NCI-H128 (cell line): Measurements from ENCODE around the gene TRIP6.
"Not testable (repeated sequence)": the region's sequence is repeated elsewhere in the genome, so short reads cannot be mapped to it uniquely, and the experiment has no call there.

Source experiments
- DNase-seq: peaks from one replicate; lab custom pipeline; 2025; ENCODE audit not compliant: unreplicated experiment; lab: John Stamatoyannopoulos, UW

TRIP6 gene

DNA sequence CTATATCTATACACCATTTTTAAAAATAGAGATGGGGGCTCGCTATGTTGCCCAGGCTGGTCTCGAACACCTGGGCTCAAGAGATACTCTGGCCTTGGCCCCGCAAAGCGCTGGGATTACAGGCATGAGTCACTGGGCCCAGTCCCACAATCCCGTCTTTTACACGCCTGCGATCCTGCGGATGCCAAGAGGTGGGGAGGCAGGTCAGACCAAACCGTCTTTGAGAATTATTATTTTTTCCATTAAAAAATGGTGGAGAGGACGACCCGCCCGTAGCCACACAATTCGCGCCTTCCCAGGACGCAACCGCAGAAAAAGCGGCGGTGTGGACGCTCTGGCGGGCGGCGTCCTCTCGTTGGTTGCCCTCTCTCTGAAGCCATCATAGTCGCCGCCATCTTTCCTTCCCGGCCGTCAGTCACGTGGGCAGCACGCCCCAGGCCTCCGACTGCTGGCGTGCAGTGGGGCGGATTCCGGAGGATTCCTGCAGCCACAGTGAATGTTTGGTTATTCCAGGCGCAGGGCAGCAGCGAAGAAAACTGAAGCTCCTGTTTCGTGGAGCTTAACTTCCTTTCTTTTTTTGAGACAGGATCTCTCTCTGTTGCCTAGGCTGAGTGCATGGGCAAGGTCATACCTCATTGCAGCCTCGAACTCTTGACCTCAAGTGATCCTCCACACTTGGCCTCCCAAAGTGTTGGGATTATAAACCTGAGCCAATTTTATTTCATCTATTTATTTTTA, 29.9 kb upstream of the TRIP6 start:
- no peak for DNase-seq

DNA sequence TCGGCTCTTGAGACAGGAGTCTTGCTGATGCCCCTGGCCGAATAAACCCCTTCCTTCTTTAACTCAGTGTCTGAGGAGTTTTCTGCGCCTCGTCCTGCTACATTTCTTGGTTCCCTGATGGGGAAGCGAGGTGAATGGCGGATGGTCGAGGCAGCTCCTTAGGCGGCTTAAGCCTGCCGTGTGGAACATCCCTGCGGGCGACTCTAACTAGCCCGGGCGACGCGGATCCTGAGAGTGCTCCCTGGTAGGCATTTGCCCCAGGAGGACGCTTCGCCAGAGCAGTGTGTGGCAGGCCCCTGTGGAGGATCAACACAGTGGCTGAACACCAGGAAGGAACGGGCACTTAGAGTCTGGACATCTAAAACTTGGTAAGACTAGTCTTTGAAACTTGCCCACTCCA, 27.8 kb upstream of the TRIP6 start:
- DNase-seq: no peak

DNA sequence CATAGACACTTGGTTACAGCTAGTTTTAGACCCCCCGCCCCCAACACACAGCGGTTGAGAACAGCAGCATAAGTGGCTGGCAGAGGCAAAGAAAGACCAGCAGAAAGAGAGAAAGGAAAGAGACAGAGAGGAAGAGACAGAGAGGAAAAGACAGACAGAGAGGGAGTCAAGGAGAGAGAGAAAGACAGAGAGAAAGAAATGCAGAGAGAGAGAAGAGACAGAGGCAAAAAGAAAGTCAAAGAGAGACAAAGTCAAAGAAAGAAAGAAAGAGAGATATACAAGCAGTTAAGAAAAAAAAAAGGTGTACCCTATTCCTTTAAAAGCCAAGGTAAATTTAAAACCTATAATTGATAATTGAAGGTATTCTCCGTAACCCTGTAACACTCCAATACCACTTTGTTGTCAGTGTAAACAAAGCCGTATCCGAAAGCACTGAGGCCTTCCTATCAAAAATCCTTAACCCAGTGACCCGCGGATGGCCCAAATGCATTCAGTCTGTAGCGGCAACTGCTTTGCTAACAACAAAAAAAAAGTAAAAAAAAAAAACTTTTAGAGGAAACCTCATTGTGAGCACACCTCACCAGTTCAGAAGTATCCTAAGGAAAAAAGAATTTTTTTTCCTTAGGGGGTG, 26.6 kb upstream of the TRIP6 start:
- DNase-seq: no peak

DNA sequence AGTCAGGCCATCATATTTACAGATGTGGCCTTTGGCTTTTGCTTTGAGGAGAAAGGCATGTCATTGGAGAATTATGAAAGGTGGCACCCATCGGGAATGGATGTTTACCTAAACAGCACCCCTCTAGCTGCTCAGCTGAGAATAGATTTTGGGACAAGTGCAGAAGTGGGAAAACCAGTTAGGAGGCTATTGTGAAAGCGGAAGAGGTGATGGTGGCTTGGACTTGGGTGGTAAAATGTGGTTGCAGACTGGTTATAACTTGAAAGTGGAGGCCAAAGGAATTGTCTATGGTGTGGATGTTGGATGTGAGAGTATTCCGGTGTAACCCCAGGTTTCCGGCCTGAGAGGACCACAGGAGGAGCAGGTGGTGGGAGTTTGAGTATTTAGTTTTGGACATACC, 19.8 kb upstream of the TRIP6 start:
- no peak for DNase-seq

DNA sequence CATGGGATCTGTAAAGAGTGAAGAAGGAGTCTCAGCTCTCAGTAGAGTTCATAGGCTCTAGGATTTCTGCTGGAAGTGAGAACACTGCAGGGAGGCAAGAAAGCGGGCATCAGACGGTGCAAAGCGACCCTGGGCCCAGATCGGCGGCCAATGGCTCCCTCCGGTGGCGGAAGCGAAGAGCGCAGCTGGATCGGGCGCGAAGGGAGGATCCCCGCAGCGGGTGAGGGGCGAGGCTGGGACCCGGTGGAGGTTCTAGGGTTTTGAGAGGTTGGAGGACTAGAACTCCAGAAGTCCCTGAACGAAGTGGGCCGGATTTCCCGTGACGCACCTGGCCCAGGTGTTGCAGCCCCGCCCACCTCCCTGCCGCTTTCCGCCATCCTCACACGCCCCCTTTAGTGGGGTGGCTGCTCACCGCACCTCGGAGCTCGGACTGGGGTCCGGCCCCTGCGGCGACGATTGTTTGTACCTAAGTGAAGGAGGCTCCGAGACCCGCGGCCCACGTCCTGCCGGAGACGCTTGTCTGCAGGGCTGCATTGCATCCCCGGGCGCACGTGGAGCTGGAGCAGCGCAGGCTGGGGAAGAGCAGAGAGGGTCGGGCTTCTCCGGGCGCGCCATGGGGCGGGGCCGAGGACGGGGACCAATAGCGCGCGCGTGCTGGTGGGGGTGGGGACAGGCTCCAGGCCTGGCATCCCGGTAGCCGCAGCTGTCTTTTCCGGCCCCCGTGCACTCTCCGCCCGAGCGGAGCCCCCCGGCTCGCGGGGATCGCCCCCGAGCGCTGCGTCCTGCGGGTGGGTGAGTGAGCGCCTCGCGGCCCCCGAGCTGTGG, 14.9 kb upstream of the TRIP6 start, which contains the start of gene SLC12A9:
Gene SLC12A9 (plus strand): TSS at position 666 of the 825 bp plus-strand sequence. CDS start 1,485 bp downstream, outside the sequence.
- DNase-seq: peak; percentile 57

DNA sequence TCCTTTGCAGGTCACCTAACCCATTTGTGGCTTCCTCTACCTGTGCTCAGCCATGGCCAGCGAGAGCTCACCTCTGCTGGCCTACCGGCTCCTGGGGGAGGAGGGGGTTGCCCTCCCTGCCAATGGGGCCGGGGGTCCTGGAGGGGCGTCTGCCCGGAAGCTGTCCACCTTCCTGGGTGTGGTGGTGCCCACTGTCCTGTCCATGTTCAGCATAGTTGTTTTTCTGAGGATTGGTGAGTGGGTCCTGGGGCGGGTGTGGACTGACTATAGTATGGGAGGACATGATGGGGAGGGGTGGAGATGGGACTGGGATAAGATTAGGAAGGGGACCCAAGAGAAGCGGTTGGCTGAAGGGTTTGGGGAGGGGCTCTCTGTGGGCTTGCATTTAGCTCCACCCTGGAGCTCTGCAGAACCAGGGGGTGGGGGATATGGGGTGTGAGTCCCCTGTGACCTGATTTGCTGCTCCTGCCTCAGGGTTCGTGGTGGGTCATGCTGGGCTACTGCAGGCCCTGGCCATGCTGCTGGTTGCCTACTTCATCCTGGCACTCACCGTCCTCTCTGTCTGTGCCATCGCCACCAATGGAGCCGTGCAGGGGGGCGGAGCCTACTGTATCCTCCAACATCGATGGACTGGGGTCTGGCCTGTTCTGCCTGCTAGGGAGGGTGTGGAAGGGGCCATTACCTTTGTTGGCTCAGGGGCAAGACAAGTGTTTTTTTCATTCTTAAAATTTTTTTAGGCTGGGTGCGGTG, 12.9 kb upstream of the TRIP6 start:
- no peak for DNase-seq

DNA sequence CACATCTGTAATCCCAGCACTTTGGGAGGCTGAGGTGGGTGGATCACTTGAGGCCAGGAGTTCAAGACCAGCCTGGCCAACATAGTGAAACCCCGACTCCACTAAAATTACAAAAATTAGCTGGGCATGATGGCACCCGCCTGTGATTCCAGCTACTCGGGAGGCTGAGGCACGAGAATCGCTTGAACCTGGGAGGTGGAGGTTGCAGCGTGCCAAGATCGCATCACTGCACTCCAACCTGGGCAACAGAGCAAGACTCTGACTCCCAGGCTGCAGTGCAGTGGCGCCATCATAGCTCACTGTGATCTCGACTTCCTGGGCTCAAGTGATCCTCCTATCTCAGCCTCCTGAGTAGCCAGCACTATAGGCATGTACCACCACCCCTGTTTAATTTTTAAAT, 12.3 kb upstream of the TRIP6 start:
- not testable (repeated sequence) for DNase-seq

DNA sequence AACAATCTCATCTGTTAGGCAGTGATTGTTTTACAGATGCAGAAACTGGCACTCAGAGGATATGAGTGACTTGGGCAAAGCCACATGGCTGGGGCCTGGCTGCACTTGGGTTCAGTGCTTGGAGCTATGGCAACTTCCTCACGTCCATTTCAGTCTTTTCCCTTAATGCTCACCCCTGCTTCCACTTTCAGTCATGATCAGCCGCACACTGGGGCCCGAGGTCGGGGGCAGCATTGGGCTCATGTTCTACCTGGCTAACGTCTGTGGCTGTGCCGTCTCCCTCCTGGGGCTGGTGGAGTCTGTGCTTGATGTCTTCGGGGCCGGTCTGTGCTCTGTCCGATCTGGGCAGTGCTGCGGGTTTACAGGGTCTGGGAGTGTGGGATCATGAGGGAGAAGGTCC, 11.7 kb upstream of the TRIP6 start:
- DNase-seq: no peak

DNA sequence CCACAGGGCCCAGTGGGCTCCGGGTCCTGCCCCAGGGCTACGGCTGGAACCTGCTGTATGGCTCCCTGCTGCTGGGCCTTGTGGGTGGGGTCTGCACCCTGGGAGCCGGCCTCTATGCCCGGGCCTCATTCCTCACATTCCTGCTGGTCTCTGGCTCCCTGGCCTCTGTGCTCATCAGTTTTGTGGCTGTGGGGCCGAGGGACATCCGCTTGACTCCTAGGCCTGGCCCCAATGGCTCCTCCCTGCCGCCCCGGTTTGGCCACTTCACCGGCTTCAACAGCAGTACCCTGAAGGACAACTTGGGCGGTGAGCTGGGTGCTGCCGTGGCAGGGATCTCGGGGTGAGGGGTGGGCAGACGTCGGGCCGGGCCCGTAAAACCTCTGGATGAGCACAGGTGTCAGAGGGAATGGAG, 10.3 kb upstream of the TRIP6 start:
- no peak for DNase-seq

DNA sequence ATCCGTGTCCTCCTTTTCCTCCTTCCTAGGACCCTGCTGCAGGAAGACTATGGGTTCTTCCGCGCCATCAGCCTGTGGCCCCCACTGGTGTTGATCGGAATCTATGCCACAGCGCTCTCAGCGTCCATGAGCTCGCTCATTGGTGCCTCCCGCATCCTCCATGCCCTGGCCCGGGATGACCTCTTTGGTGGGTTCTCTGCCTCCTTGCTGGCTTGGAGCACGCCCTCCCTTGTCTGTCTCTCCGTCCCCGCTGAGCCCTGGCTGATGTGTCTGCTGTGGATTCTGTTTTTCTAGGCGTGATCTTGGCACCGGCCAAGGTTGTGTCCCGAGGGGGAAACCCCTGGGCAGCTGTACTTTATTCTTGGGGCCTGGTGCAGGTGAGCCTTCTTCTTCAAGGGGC, 7.3 kb upstream of the TRIP6 start:
- DNase-seq: no peak

DNA sequence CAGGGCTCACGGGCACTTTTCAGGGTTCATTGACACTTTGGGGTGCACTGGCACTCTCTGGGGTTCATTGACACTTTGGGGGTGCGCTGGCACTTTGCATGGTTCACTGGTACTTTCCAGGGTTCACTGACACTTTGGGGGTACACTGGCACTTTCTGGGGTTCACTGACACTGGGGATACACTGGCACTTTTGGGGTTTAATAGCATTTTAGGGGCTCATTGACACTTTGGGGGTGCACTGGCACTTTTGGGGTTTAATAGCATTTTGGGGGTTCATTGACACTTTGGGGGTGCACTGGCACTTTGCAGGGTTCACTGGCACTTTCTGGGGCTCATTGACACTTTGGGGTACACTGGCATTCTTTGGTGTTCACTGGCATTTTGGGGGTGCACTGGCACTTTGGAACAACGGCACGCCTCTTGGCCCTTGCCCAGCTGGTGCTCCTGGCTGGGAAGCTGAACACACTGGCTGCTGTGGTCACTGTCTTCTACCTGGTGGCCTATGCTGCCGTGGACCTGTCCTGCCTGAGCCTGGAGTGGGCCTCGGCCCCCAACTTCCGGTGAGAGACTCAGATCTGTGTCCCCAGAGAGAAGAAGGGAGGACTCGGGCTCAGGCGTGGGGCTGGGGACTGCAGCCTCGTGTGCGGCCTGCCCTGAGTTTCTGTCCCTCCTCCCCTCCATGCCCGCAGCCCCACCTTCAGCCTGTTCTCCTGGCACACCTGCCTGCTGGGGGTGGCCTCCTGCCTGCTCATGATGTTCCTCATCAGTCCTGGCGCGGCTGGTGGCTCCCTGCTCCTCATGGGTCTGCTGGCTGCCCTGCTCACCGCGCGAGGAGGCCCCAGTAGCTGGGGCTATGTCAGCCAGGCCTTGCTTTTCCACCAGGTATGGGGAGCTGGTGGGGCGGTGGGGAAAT, 6.2 kb upstream of the TRIP6 start:
- no peak for DNase-seq

DNA sequence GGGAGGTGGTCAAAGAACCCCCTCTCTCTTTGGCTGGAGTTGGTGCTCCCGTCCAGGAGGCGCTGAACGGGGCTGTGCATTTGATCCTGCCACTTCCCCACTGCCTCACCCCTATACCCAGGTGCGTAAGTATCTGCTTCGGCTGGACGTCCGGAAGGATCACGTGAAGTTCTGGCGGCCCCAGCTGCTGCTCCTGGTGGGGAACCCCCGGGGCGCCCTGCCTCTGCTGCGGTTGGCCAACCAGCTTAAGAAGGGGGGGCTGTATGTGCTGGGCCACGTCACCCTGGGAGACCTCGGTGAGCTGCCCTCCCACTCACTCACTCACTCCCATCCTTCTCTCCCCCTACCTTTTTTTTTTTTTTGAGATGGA, 5.6 kb upstream of the TRIP6 start:
- DNase-seq: no peak

DNA sequence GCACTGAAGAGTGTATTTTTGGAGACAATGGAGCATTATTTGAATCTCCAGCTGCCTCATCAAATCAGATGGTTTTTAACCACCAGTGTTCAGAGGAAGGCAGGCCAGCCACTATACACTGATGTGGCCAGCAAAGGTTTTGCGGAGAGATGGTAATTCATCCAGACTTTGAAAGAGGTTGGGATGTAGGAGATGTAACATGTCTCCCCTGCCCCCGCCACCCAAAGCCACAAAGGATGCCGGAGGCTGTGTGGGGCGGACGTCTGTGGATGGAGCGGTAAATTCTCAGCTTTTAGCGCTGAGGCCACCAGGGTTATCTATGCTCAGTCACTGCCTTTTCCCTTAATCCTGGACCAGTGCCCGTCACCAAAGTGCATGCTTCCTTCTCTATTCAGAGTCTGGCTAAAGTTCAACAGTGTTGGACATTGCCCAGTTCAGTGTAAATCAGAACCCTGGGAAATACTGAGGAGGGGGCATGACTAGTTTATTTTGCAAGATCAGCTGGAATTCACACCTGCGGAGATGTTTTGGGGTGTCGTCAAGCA, 3.7 kb upstream of the TRIP6 start:
- DNase-seq: no peak

DNA sequence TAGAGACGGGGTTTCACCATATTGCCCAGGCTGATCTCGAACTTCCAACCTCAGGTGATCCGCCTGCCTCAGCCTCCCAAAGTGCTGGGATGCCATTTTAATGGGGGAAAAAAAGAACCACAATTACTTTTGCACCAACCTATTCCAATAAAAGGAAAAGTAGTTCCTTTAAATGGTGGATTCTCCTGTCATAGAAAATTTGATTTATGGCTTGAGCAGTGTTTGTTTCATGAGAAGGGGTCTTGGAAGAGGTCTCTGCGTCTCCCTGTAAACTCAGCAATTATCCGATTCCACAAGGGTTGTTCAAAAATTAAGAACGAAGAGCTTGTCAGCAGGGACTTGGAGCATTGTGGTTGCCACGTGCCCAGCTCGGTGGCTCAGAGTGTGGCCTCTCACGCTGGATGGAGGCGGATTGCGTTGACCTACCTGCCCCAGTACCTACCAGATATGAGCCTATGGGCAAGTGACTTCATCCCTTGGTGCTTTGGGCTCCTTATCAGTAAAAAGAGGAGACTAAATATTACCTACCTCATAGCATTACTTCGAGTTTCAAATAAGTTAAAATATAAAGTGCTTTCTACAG, 2.8 kb upstream of the TRIP6 start:
- no peak for DNase-seq

DNA sequence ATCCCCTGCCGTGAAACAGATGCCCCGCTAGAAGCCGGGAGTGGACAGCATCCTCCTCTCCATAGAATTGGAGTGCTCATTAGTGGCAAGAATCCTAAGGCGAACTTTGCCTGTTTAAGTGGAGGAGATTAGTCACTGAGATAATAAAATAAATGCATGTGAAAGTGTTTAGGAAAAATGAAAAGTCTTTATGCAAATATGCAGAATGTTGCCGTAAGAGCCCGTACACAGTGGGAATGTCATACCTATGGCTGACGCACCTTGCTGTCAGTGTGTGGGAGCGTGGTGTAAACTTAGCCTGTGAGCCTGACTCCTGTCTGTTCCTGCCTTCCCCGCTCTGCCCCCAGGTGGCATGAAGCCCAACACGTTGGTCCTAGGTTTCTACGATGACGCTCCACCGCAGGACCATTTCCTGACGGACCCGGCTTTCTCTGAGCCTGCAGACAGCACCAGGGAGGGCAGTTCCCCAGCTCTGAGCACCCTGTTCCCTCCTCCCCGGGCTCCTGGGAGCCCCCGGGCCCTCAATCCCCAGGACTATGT, 1.7 kb upstream of the TRIP6 start:
- no peak for DNase-seq

DNA sequence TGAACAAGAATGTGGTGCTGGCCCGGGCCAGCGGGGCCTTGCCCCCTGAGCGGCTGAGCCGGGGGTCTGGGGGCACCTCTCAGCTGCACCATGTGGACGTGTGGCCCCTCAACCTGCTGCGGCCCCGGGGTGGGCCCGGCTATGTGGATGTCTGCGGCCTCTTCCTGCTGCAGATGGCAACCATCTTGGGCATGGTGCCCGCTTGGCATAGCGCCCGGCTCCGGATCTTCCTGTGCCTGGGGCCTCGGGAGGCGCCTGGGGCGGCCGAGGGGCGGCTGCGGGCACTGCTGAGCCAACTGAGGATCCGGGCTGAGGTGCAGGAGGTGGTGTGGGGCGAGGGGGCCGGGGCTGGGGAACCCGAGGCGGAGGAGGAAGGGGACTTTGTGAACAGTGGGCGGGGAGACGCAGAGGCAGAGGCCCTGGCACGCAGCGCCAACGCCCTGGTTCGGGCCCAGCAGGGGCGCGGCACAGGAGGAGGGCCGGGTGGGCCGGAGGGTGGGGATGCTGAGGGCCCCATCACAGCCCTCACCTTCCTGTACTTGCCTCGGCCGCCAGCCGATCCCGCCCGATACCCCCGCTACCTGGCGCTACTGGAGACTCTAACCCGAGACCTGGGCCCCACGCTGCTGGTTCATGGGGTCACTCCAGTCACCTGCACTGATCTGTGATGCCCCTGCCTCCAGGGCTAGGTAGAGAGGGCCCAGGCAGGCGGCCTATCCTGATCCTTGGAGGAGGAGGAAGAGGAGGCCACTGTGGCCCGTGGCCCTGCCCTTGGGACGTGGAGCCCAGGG, 1.1 kb upstream of the TRIP6 start:
- no peak for DNase-seq

DNA sequence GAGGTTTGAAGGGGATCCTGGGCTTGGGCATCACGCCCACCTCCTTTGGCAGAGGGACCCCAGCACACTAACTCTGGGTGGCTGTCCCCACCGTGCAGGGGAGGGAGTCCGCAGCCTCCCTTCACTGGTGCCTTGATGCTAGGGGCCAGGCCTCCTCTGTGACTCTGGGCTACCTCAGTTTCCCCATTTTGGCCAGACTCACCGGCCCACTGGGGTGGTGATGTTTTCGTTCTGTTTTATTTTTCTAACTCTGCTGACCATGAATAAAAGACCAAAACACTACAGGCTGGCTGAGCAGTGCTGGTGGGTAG, 503 bp upstream of the TRIP6 start:
- no peak for DNase-seq

DNA sequence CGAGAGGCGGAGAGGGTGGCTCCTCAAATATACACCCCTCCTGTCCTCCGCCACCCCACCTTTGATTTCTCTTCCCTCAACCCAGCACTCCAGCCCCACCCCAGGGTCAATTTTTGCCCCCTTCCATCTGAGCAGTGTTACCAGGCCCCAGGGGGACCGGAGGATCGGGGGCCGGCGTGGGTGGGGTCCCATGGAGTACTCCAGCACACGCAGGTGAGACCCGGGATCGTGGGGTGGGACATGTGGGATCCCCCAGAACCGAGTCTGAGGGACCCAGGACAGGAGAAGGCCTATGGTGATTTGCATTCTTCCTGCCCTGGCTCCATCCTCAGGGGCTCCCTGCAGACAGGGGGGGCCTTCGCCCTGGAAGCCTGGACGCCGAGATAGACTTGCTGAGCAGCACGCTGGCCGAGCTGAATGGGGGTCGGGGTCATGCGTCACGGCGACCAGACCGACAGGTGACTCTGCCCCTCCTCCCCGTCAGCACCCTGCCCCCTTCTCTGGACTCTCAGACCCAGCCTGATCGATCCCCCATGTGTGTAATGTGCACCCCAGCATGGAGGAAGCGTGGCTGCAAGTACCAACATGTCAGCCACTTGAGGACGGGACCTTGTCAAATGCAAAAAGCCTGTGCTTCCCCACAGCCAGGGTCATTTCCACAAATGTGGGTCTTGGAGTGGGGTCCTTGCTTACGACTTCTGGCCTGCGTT, 744 bp downstream of the TRIP6 start:
- DNase-seq: no peak
